ENCODE data around the gene RBP3. TPM values are rescaled to one million over a fixed set of nuclear protein-coding genes. Genes with fewer than 3 reads are reported as not detected.

Gene RBP3
- total RNA-seq, 1 experiment from 2014 or later, result not detected

GRCh38 chr10:47358457-47358856 is 10.3 kb downstream of the RBP3 start:
- no peaks in the 10 kb centered on the region for H3K36me3 ChIP-seq (ENCODE audit: control insufficient read depth, insufficient read depth, low read length)
- ChIA-PET POLR2A (no interaction called here), CTCF (no interaction called here)
- H3K4me3 Mint-ChIP-seq (ENCODE audit: unreplicated experiment), result no peak overlapping the region
- no peaks in the 10 kb centered on the region for H3K27me3 ChIP-seq (replicated peaks; ENCODE audit: control insufficient read depth, insufficient read depth, low read length)
- TF ChIP-seq CTCF (IDR thresholded peaks at IDR 0.05; ENCODE audit: insufficient read depth in 1 of 2, low read depth in 1 of 2, low read length in 1 of 2, severe bottlenecking in 1 of 2, unreplicated experiment in 1 of 2), result no peak
- no peaks in the 10 kb centered on the region for H3K9me3 ChIP-seq
- H3K27me3 Mint-ChIP-seq (ENCODE audit: insufficient read depth, unreplicated experiment), result no peaks in the 10 kb centered on the region
- H3K4me1 Mint-ChIP-seq (ENCODE audit: low read depth, unreplicated experiment), result no peaks in the 10 kb centered on the region
- BruUV-seq (replicated peaks), result no TSS peak
- H3K4me1 ChIP-seq, result peaks cover 8% of the 10 kb centered on the region
- no peak overlapping the region for H3K4me3 ChIP-seq (ENCODE audit: low read depth, low read length)
- peak in 1 of 2 experiments; percentile 27 for DNase-seq
- no peaks in the 10 kb centered on the region for H3K9me3 Mint-ChIP-seq (ENCODE audit: unreplicated experiment)
- H3K36me3 Mint-ChIP-seq (ENCODE audit: insufficient read depth, unreplicated experiment), result no peaks in the 10 kb centered on the region
- intact Hi-C loops (cut with micrococcal nuclease; ENCODE audit: unreplicated experiment), result no loop called here
- H3K27ac Mint-ChIP-seq (ENCODE audit: unreplicated experiment), result no peak overlapping the region

GRCh38 chr10:47359101-47359500 is 10.9 kb downstream of the RBP3 start:
- peak in 1 of 2 experiments; percentile 23 for DNase-seq
- no peak for TF ChIP-seq CTCF (IDR thresholded peaks at IDR 0.05; ENCODE audit: insufficient read depth in 1 of 2, low read depth in 1 of 2, low read length in 1 of 2, severe bottlenecking in 1 of 2, unreplicated experiment in 1 of 2)
- H3K4me3 Mint-ChIP-seq (ENCODE audit: unreplicated experiment), result no peak overlapping the region
- CTCF ChIA-PET, result interaction anchor here (3.0 kb wide), 1 partner anchor 25 kb away, joined by 13 read pairs; the partner anchor contains the start of gene ZNF488
- no peaks in the 10 kb centered on the region for H3K9me3 ChIP-seq
- no peaks in the 10 kb centered on the region for H3K36me3 Mint-ChIP-seq (ENCODE audit: insufficient read depth, unreplicated experiment)
- H3K27me3 Mint-ChIP-seq (ENCODE audit: insufficient read depth, unreplicated experiment), result no peaks in the 10 kb centered on the region
- H3K4me1 Mint-ChIP-seq (ENCODE audit: low read depth, unreplicated experiment), result no peaks in the 10 kb centered on the region
- H3K27ac Mint-ChIP-seq (ENCODE audit: unreplicated experiment), result no peak overlapping the region
- intact Hi-C loops (cut with micrococcal nuclease; ENCODE audit: unreplicated experiment), result no loop called here
- H3K9me3 Mint-ChIP-seq (ENCODE audit: unreplicated experiment), result no peaks in the 10 kb centered on the region
- H3K36me3 ChIP-seq (ENCODE audit: control insufficient read depth, insufficient read depth, low read length), result no peaks in the 10 kb centered on the region
- H3K4me3 ChIP-seq (ENCODE audit: low read depth, low read length), result no peak overlapping the region
- H3K4me1 ChIP-seq, result peaks cover 12% of the 10 kb centered on the region
- BruUV-seq (replicated peaks), result no TSS peak
- POLR2A ChIA-PET, result no interaction called here
- H3K27me3 ChIP-seq (replicated peaks; ENCODE audit: control insufficient read depth, insufficient read depth, low read length), result no peaks in the 10 kb centered on the region

DNA sequence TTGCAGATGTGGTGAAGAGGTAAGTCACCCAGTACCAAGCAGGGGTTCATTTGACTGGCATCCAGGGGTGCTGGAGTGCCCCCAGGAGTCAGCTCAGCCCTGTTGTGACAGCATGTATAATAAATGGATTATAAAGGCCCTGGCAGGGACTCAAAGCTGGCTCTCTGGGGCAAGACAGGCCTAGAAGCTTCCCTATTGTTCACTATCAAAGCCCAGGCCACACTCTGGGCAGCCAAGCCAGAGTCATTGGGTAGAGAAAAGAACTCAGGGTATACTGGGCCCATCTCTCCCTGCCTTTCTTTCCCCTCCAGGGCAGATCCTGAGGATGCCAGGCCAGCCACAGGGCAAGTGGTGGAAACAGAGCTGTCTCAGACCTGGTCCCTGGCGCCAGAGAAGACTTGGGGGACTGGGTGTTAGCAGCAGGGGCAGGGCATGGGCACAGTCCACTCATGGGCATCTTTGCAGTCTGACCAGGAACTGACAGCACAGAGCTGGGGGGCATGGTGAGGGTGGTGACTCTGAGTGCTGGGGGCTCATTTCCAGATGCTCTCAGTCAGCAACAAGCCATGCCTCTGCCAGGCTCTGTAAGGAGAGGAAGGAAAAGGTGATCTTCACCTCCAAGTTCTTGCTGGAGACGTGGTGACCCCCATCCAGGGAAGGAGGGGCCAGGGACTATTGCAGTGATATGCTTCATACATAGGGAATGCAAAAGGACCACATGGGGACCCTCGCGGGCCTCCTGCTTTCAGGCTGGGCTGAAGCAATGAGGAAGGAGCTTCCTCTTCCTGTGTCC is 11.7 kb downstream of the RBP3 start:
- H3K27me3 Mint-ChIP-seq (ENCODE audit: insufficient read depth, unreplicated experiment), result no peaks in the 10 kb centered on the region
- CTCF ChIA-PET, result interaction anchor here (3.0 kb wide), 1 partner anchor 24 kb away, joined by 13 read pairs; the partner anchor contains the start of gene ZNF488

More for the DNA sequence above, 11.7 kb downstream of the RBP3 start:
- BruUV-seq (replicated peaks), result no TSS peak
- Mint-ChIP-seq H3K9me3 (ENCODE audit: unreplicated experiment) (no peaks in the 10 kb centered on the region), H3K27ac (ENCODE audit: unreplicated experiment) (no peak overlapping the region), H3K4me3 (ENCODE audit: unreplicated experiment) (no peak overlapping the region), H3K36me3 (ENCODE audit: insufficient read depth, unreplicated experiment) (no peaks in the 10 kb centered on the region), H3K4me1 (ENCODE audit: low read depth, unreplicated experiment) (no peaks in the 10 kb centered on the region)
- Histone ChIP-seq H3K9me3 (no peaks in the 10 kb centered on the region), H3K4me3 (ENCODE audit: low read depth, low read length) (no peak overlapping the region), H3K4me1 (peaks cover 13% of the 10 kb centered on the region), H3K36me3 (ENCODE audit: control insufficient read depth, insufficient read depth, low read length) (no peaks in the 10 kb centered on the region), H3K27me3 (replicated peaks; ENCODE audit: control insufficient read depth, insufficient read depth, low read length) (no peaks in the 10 kb centered on the region)
- intact Hi-C loops (cut with micrococcal nuclease; ENCODE audit: unreplicated experiment), result no loop called here
- peak in 1 of 2 experiments; percentile 27 for DNase-seq
- no peak for TF ChIP-seq CTCF (IDR thresholded peaks at IDR 0.05; ENCODE audit: insufficient read depth in 1 of 2, low read depth in 1 of 2, low read length in 1 of 2, severe bottlenecking in 1 of 2, unreplicated experiment in 1 of 2)
- POLR2A ChIA-PET, result no interaction called here

Data from Caco-2 (cell line).